HEK293 (cell line): Measurements from ENCODE around the gene HS3ST6.

Source experiments
- CTCF ChIP-seq: fragments of 450-650 bp; formaldehyde crosslinking; IDR thresholded peaks from 2 replicates; pipeline ENCODE4 v1.5.1; 2016; ENCODE audit warnings: missing biosample characterization, missing genetic modification characterization
- FEZF1 ChIP-seq: fragments of 450-650 bp; formaldehyde crosslinking; IDR thresholded peaks from 2 replicates; pipeline ENCODE4 v1.5.1; 2016; ENCODE audit warnings: missing biosample characterization, missing genetic modification characterization
- HOXA7 ChIP-seq: sonication (generic); formaldehyde crosslinking; IDR thresholded peaks from 2 replicates; pipeline ENCODE4 v1.8.1; 2022; ENCODE audit warnings: missing genetic modification reagents, borderline replicate concordance
- MZF1 ChIP-seq: fragments of 450-650 bp; formaldehyde crosslinking; IDR thresholded peaks from 2 replicates; pipeline ENCODE4 v1.5.1; 2017; ENCODE audit warnings: missing biosample characterization, missing genetic modification characterization, borderline replicate concordance
- REST ChIP-seq: fragments of 450-650 bp; formaldehyde crosslinking; IDR thresholded peaks from 2 replicates; pipeline ENCODE4 v1.5.1; 2016; ENCODE audit warnings: missing biosample characterization, missing genetic modification characterization
- YY1 ChIP-seq: fragments of 450-650 bp; formaldehyde crosslinking; IDR thresholded peaks from 2 replicates; pipeline ENCODE4 v1.5.1; 2018; ENCODE audit warnings: missing biosample characterization, missing genetic modification characterization
- ZBTB8A ChIP-seq: fragments of 450-650 bp; formaldehyde crosslinking; IDR thresholded peaks from 2 replicates; pipeline ENCODE4 v1.5.1; 2016; ENCODE audit warnings: missing biosample characterization, missing genetic modification characterization
- ZNF169 ChIP-seq: fragments of 450-650 bp; formaldehyde crosslinking; IDR thresholded peaks from 2 replicates; pipeline ENCODE4 v1.5.1; 2016; ENCODE audit warnings: missing biosample characterization, missing genetic modification characterization
- ZNF214 ChIP-seq: fragments of 450-650 bp; formaldehyde crosslinking; IDR thresholded peaks from 2 replicates; pipeline ENCODE4 v1.5.1; 2017; ENCODE audit warnings: missing biosample characterization, mild to moderate bottlenecking, missing genetic modification characterization, borderline replicate concordance
- ZNF239 ChIP-seq: fragments of 450-650 bp; formaldehyde crosslinking; IDR thresholded peaks from 2 replicates; pipeline ENCODE4 v1.5.1; 2016; ENCODE audit warnings: missing biosample characterization, missing genetic modification characterization
- ZNF549 ChIP-seq: fragments of 450-650 bp; IDR thresholded peaks from 2 replicates; pipeline ENCODE4 v1.5.1; 2018; ENCODE audit warnings: missing biosample characterization, missing genetic modification characterization, mild to moderate bottlenecking, inconsistent platforms, moderate library complexity
- ZSCAN4 ChIP-seq: fragments of 450-650 bp; formaldehyde crosslinking; IDR thresholded peaks from 2 replicates; pipeline ENCODE4 v1.5.1; 2017; ENCODE audit warnings: missing biosample characterization, missing genetic modification characterization

GRCh38 chr16:1949507-1949906, 31.3 kb upstream of the HS3ST6 start:
- TF ChIP-seq ZNF169 (tag by site-specific recombination), result no peak
- TF ChIP-seq HOXA7 (CRISPR knock-in tag), result no peak
- TF ChIP-seq CTCF (tag by site-specific recombination), result no peak
- no peak for TF ChIP-seq FEZF1 (tag by site-specific recombination)
- TF ChIP-seq REST (tag by site-specific recombination), result no peak
- no peak for TF ChIP-seq ZNF214 (tag by site-specific recombination)
- TF ChIP-seq ZNF549 (tag by site-specific recombination), result no peak
- no peak for TF ChIP-seq YY1 (tag by site-specific recombination)
- no peak for TF ChIP-seq ZNF239 (tag by site-specific recombination)
- no peak for TF ChIP-seq MZF1 (tag by site-specific recombination)
- TF ChIP-seq ZBTB8A (tag by site-specific recombination), result no peak
- no peak for TF ChIP-seq ZSCAN4 (tag by site-specific recombination)
